Mucosa of rectum (tissue), 2 donors: ENCODE data around the gene PDP2.

Experiments
- H3K27ac ChIP-seq, 2 donors: one replicate each; pipeline ENCODE4 v1.7.0; 2013; ENCODE audit warnings: inconsistent platforms in 2 of 2, low read depth in 2 of 2, low read length in 2 of 2
- H3K27me3 ChIP-seq, 2 donors: one replicate each; pipeline ENCODE4 v1.7.0; 2013; ENCODE audit warnings: low read length in 2 of 2; ENCODE audit not compliant: control insufficient read depth in 2 of 2, insufficient read depth in 2 of 2
- H3K36me3 ChIP-seq, 2 donors: one replicate each; pipeline ENCODE4 v1.7.0; 2013; ENCODE audit warnings: low read length in 2 of 2; ENCODE audit not compliant: control insufficient read depth in 2 of 2, insufficient read depth in 2 of 2
- H3K4me1 ChIP-seq, 2 donors: one replicate each; pipeline ENCODE4 v1.7.0; 2013; ENCODE audit warnings: low read length in 2 of 2, mild to moderate bottlenecking in 1 of 2; ENCODE audit not compliant: control insufficient read depth in 2 of 2, insufficient read depth in 2 of 2
- H3K4me3 ChIP-seq, 2 donors: one replicate each; pipeline ENCODE4 v1.7.0; 2013; ENCODE audit warnings: low read length in 2 of 2
- H3K9ac ChIP-seq, 2 donors: one replicate each; pipeline ENCODE4 v1.7.0; 2013; ENCODE audit warnings: low read length in 2 of 2, low read depth in 1 of 2, mild to moderate bottlenecking in 1 of 2
- H3K9me3 ChIP-seq, 2 donors: one replicate each; pipeline ENCODE4 v1.7.0; 2013; ENCODE audit warnings: low read length in 2 of 2; ENCODE audit not compliant: control insufficient read depth in 2 of 2
- donor health status: healthy.
- donor health status: Normal muscosa, but diverticular disease.

Gene PDP2

DNA sequence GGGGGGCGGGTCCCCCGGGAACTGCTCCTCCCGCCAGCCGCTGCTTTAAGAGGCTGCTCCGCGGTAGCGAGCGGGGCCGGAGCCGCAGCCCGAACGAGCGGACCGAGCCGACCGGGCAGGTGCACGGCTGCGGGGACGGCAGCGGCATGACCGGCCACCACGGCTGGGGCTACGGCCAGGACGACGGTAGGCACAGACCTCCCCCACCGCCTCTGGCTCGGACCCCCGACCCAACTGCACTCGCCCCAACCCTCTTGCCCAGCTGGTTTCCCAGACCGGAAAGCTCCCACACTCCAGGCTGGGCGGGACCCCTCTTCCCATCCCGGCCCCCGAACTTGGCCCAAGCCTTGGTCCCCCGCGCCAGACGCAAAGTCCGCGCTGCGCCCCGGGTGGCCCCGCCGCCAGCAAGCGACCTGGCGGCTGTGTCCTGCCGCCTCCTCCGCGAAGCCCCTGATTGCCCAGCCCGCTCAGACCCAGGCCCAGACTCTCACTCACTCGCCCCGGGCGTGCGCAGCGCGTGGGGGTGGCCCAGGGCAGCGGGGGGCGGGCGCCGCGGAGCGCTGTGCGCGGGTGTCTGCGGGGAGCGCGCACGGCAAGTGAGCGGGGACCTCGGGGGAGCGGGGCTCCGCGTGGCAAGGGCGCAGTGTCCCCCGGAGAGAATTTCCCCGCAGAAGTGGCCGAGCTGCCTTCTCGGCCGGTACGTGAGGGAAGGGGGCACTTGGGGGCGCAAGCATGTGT is 35.8 kb upstream of the PDP2 start, which contains the start of gene CA7:
CA7 (plus strand) TSS at position 73 of the 738 bp plus-strand sequence; CDS start at position 147, 74 bp downstream.
- H3K9me3 ChIP-seq = no peaks in the 10 kb centered on the region
- peak within 1 kb of the TSS; percentile 50 to 55 for H3K4me3 ChIP-seq
- H3K4me1 ChIP-seq = peaks cover 4 to 12% of the 10 kb centered on the region in 2 donors
- H3K36me3 ChIP-seq = no peaks in the 10 kb centered on the region
- H3K27me3 ChIP-seq = peaks cover 9 to 19% of the 10 kb centered on the region in 2 donors
- peak within 1 kb of the TSS in 1 of 2 donors; percentile 54 for H3K9ac ChIP-seq
- H3K27ac ChIP-seq = no peak within 1 kb of the TSS

DNA sequence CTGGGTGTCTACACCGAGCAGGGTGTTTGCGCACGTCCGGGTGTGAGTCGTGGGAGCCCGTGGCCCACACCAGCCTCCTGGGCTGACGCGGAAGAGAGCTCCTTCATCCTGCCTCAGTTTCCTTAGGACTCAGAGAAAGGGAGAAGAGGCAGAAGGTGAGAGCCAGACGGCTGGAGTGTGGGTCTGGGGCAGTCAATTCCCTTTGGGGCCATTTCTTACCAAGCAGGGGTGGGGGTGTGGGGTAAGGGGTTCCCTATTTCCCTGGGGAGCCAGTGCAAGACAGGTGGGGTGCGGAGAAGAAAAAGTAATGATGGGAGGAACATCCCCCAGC is 35.3 kb upstream of the PDP2 start:
- Histone ChIP-seq H3K9ac (peak overlapping the region in 1 of 2 donors; percentile 54), H3K9me3 (no peaks in the 10 kb centered on the region), H3K27me3 (peaks cover 9 to 19% of the 10 kb centered on the region in 2 donors), H3K4me1 (peaks cover 4 to 12% of the 10 kb centered on the region in 2 donors), H3K4me3 (peak overlapping the region; percentile 50 to 55), H3K27ac (no peak overlapping the region), H3K36me3 (no peaks in the 10 kb centered on the region)

DNA sequence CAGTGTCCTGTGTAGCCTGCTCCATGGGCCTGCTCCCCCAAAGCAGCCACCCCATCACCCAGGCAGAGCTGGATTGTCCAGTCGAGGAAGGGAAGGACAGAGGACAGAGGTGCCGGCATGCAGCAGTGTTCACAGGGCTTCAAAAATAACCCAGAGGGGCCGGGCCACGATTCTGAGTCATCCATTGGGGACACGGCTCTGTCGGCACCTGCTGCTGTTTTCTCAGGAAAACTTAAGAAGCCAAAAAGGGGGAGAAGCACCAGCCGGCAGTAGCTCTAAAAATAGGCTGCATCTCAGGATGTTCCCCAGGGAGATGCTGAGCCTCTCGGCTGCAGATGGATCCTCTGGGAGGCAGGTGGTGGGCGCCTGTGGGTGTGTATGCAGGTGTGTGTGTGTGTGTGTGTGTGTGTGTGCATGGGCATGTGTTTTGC is 34.5 kb upstream of the PDP2 start:
- Histone ChIP-seq H3K36me3 (no peaks in the 10 kb centered on the region), H3K9ac (no peak overlapping the region), H3K9me3 (no peaks in the 10 kb centered on the region), H3K27ac (no peak overlapping the region), H3K27me3 (peaks cover 9 to 19% of the 10 kb centered on the region in 2 donors), H3K4me3 (peak overlapping the region in 1 of 2 donors; percentile 20), H3K4me1 (peaks cover 4 to 12% of the 10 kb centered on the region in 2 donors)

DNA sequence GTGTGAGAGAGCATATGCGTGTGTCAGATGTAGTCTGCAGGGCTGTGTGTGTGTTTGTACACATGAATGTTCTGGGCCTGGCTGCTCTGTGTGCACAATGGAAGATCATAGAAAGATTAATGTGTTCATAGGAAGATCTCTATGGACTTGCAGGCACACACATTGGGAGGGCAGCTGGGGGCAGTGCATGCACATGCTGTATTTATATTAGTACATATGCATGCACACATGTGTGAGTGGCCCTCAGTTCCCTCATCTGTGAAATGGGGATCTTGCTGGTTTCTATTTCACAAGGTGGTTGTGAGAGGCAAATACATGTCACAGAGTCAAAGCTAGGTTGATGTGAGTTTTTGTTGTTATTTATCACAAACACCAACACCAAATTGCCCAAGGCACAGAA is 34.0 kb upstream of the PDP2 start:
- Histone ChIP-seq H3K9me3 (no peaks in the 10 kb centered on the region), H3K36me3 (no peaks in the 10 kb centered on the region), H3K27me3 (peaks cover 9 to 19% of the 10 kb centered on the region in 2 donors), H3K9ac (no peak overlapping the region), H3K4me3 (no peak overlapping the region), H3K4me1 (peaks cover 4 to 10% of the 10 kb centered on the region in 2 donors), H3K27ac (no peak overlapping the region)

DNA sequence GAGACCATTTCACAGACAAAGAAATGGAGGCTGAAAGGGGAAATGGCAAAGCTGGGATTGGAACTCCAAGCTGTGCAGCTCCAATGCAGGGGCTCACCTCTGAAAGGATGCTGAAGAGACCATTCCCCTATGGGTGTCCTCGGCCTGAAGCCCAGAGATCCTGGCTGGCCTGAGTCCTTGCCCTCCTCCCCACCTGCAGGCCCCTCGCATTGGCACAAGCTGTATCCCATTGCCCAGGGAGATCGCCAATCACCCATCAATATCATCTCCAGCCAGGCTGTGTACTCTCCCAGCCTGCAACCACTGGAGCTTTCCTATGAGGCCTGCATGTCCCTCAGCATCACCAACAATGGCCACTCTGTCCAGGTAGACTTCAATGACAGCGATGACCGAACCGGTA is 33.5 kb upstream of the PDP2 start:
- no peaks in the 10 kb centered on the region for H3K9me3 ChIP-seq
- H3K27ac ChIP-seq = no peak overlapping the region
- H3K4me3 ChIP-seq = no peak overlapping the region
- no peak overlapping the region for H3K9ac ChIP-seq
- no peaks in the 10 kb centered on the region for H3K36me3 ChIP-seq
- H3K4me1 ChIP-seq = peaks cover 4% of the 10 kb centered on the region in 2 donors
- H3K27me3 ChIP-seq = peaks cover 9 to 19% of the 10 kb centered on the region in 2 donors

DNA sequence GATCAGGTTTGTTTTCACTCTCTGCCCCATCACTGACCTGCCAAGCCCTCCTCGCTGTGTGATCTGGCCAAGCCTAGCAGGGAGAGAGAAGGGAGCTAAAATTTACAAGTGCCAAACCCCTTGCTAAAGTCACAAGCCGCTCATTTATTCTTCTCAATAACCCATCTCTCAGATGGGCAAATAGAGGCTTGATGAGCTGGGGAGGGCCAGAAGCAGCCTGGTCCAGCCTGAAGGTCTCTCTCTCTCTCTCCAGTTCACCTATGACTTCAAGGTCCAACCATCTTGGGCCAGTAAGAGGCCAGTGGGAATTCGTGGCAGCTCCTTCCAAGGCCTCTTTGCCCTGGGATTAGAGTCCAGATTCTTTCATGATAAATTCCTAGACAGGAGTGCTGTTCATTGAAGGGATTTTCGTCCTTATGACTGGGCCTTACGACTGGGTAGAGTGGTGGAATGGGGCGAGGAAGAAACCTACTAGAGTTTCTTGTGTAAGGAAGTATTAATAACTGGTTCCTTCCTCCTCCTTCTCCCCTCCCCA is 32.7 kb upstream of the PDP2 start:
- Histone ChIP-seq H3K9ac (no peak overlapping the region), H3K4me1 (peaks cover 3 to 4% of the 10 kb centered on the region in 2 donors), H3K36me3 (no peaks in the 10 kb centered on the region), H3K9me3 (no peaks in the 10 kb centered on the region), H3K4me3 (no peak overlapping the region), H3K27me3 (peaks cover 9 to 19% of the 10 kb centered on the region in 2 donors), H3K27ac (no peak overlapping the region)

DNA sequence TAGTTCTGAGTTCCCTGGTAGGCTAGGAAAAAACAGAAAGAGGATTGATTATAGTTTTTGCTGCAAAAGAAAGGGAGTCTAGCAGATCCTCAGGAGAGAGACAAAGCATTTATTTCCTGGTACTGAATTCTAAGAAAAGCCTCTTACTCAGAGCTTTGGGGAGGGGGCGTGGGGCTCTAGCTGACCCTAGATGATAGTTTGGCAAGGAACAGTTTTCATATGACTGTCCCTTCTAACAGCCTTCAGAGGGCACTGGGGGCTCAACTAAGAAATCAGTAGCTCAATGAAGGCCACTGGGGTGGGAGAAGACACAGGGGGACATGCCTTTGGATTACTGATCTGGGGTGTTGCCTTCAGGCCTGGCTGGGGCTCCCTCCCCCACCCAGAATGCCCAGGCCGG is 32.1 kb upstream of the PDP2 start:
- Histone ChIP-seq H3K4me3 (no peak overlapping the region), H3K36me3 (no peaks in the 10 kb centered on the region), H3K4me1 (peaks cover 3 to 4% of the 10 kb centered on the region in 2 donors), H3K9ac (no peak overlapping the region), H3K27me3 (peaks cover 9 to 19% of the 10 kb centered on the region in 2 donors), H3K27ac (no peak overlapping the region), H3K9me3 (no peaks in the 10 kb centered on the region)

DNA sequence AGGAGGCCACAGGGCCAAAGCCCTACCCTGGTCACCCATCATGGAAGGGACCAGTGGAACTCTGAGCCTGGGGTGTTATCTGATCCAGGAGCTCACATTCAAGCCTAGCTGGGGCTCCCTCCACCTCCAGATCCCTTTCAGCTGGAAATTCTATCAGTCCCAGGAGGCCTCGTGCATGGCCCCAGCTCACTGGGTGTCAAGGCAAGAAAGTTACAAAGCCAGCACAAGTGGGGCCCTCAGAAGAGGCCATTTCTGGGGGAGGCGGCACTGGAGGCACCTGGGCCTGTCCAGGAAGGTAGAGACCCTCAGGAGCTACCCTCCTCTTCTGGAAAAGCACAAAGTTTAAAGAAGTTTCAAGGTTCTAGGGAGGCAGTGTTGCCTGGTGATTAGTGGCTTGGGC is 31.3 kb upstream of the PDP2 start:
- H3K36me3 ChIP-seq = no peaks in the 10 kb centered on the region
- H3K4me3 ChIP-seq = no peak overlapping the region
- no peaks in the 10 kb centered on the region for H3K9me3 ChIP-seq
- H3K4me1 ChIP-seq = peaks cover 3 to 4% of the 10 kb centered on the region in 2 donors
- H3K27ac ChIP-seq = no peak overlapping the region
- no peak overlapping the region for H3K9ac ChIP-seq
- peaks cover 9 to 19% of the 10 kb centered on the region in 2 donors for H3K27me3 ChIP-seq

DNA sequence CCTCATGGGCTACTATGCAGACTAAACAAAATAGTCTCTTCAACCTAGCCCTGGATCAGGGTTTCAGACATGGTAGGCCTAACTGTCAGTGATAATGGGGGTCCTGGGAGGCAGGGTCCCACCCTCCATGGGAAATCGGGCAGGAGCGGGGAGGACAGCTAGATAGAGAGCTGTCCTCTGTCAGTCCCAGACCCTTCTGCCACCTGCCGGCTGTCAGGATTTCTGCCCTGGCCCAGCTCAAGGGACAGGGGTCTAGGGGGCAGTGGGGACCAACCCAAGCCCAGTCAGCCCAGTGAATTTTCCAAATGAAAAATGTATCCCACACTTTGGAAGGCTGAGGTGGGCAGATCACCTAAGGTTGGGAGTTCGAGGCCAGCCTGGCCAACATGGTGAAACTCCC is 30.8 kb upstream of the PDP2 start:
- H3K36me3 ChIP-seq = no peaks in the 10 kb centered on the region
- H3K9ac ChIP-seq = no peak overlapping the region
- no peaks in the 10 kb centered on the region for H3K9me3 ChIP-seq
- H3K27ac ChIP-seq = no peak overlapping the region
- no peak overlapping the region for H3K4me3 ChIP-seq
- peaks cover 7 to 19% of the 10 kb centered on the region in 2 donors for H3K27me3 ChIP-seq
- H3K4me1 ChIP-seq = peaks cover under 1 to 1% of the 10 kb centered on the region in 2 donors

DNA sequence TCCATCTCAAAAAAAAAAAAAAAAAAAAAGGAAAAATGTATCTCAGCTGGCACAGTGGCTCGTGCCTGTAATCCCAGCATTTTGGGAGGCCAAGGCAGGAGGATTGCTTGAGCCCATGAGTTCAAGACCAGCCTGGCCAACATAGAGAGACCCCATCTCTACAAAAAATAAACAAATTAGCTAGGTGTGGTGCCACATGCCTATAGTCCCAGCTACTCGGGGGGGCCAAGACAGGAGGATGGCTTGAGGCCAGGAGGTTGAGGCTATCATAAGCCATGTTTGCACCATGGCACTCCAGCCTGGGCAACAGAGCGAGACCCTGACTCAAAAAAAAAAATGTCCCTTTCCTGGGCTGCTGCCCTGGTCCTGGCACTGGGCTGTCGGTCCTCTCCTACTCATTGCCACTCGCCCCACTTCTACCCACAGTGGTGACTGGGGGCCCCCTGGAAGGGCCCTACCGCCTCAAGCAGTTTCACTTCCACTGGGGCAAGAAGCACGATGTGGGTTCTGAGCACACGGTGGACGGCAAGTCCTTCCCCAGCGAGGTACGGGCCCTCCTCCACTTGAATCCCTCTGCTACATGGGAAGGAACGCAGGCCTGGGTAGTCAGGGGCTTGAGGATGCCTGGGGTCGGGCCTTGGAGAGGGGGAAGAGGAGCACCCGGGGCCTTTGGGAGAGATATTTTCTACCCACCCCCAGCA is 30.1 kb upstream of the PDP2 start:
- Histone ChIP-seq H3K4me3 (no peak overlapping the region), H3K4me1 (no peaks in the 10 kb centered on the region), H3K36me3 (no peaks in the 10 kb centered on the region), H3K9me3 (no peaks in the 10 kb centered on the region), H3K27me3 (peaks cover 4 to 15% of the 10 kb centered on the region in 2 donors), H3K27ac (no peak overlapping the region), H3K9ac (no peak overlapping the region)
